IMR-90 (cell line): ENCODE results near the gene RFX6. TPM values are rescaled to one million over a fixed set of nuclear protein-coding genes. Genes with fewer than 3 reads are reported as not detected.

Experiments used
- ATAC-seq: fragments of 200-7000 bp; cut with Tn5 transposase; 2 replicates; pipeline ENCODE4 v1.9.1; 2020; ENCODE audit warnings: low read depth, mild to moderate bottlenecking, moderate library complexity
- BruUV-seq: library from RNA; stranded (reverse); fragments of 400-500 nt; replicated peaks from 2 replicates; lab custom pipeline; 2021; lab: Mats Ljungman, UMichigan
- CTCF ChIA-PET: fragments of 300-600 bp; formaldehyde crosslinking; extraction: SDS; loops from one replicate; lab custom pipeline; 2021; ENCODE audit warnings: antibody characterized with exemption; lab: Yijun Ruan, JAX
- POLR2A ChIA-PET: fragments of 300-600 bp; sonication (Branson Sonifier 250); formaldehyde crosslinking; loops from one replicate; lab custom pipeline; 2022; ENCODE audit warnings: antibody characterized with exemption; ENCODE audit not compliant: unreplicated experiment; lab: Charles Lee
- DNase-seq: peaks from one replicate; pipeline ENCODE4 v3.0.0; 2013
- H2AFZ ChIP-seq: replicated peaks from 2 replicates; pipeline ENCODE3; 2013; ENCODE audit warnings: low read length, mild to moderate bottlenecking; ENCODE audit not compliant: poor library complexity
- H2AK5ac ChIP-seq: 2 replicates; pipeline ENCODE4 v1.6.1; 2013; ENCODE audit warnings: low read depth, low read length, inconsistent platforms
- H2AK9ac ChIP-seq: replicated peaks from 2 replicates; pipeline ENCODE3; 2013; ENCODE audit warnings: mild to moderate bottlenecking, low read depth, low read length, moderate library complexity; ENCODE audit not compliant: poor library complexity
- H2BK120ac ChIP-seq: 2 replicates; pipeline ENCODE4 v1.6.1; 2013; ENCODE audit warnings: low read depth, low read length, inconsistent platforms
- H2BK15ac ChIP-seq: 3 replicates; pipeline ENCODE4 v1.6.1; 2013; ENCODE audit warnings: low read depth, low read length, inconsistent platforms
- H2BK20ac ChIP-seq: 2 replicates; pipeline ENCODE4 v1.6.1; 2013; ENCODE audit warnings: low read depth, mild to moderate bottlenecking, inconsistent platforms, low read length, moderate library complexity
- H2BK5ac ChIP-seq: 2 replicates; pipeline ENCODE4 v1.6.1; 2013; ENCODE audit warnings: mild to moderate bottlenecking, low read depth, low read length, inconsistent platforms; ENCODE audit not compliant: poor library complexity, severe bottlenecking
- H3K14ac ChIP-seq: replicated peaks from 2 replicates; pipeline ENCODE4 v1.6.1; 2013; ENCODE audit warnings: low read depth, low read length, inconsistent platforms
- H3K18ac ChIP-seq: 2 replicates; pipeline ENCODE4 v1.6.1; 2013; ENCODE audit warnings: low read depth, low read length, control low read depth
- H3K23ac ChIP-seq: 2 replicates; pipeline ENCODE4 v1.6.1; 2013; ENCODE audit warnings: low read depth, low read length, inconsistent platforms
- H3K27ac ChIP-seq: 2 replicates; pipeline ENCODE4 v1.5.1; 2013; ENCODE audit warnings: mild to moderate bottlenecking, control low read depth, low read length; ENCODE audit not compliant: insufficient read depth
- H3K27me3 ChIP-seq: 2 replicates; pipeline ENCODE4 v1.6.1; 2013; ENCODE audit warnings: low read length; ENCODE audit not compliant: control insufficient read depth, insufficient read depth
- H3K36me3 ChIP-seq: 2 replicates; pipeline ENCODE4 v1.6.1; 2013; ENCODE audit warnings: low read length, mixed read lengths; ENCODE audit not compliant: control insufficient read depth, insufficient read depth
- H3K4ac ChIP-seq: 2 replicates; pipeline ENCODE4 v1.6.1; 2013; ENCODE audit warnings: low read depth, low read length, inconsistent platforms
- H3K4me1 ChIP-seq: 2 replicates; pipeline ENCODE4 v1.6.1; 2013; ENCODE audit warnings: low read length, mixed read lengths; ENCODE audit not compliant: control insufficient read depth, insufficient read depth
- H3K4me2 ChIP-seq: 2 replicates; pipeline ENCODE4 v1.6.1; 2013; ENCODE audit warnings: low read depth, mild to moderate bottlenecking, control low read depth, low read length, moderate library complexity
- H3K4me3 ChIP-seq: 2 replicates; pipeline ENCODE4 v1.5.1; 2013; ENCODE audit warnings: low read depth, mild to moderate bottlenecking, control low read depth, low read length, moderate library complexity; ENCODE audit not compliant: insufficient read depth
- H3K56ac ChIP-seq: 2 replicates; pipeline ENCODE4 v1.6.1; 2013; ENCODE audit warnings: low read length, inconsistent platforms; ENCODE audit not compliant: insufficient read depth; ENCODE audit errors: extremely low read depth
- H3K79me1 ChIP-seq, 2 experiments: 2 replicates each; pipeline ENCODE4 v1.6.1; 2013; ENCODE audit warnings: low read length in 2 of 2, inconsistent platforms in 1 of 2, low read depth in 1 of 2
- H3K9ac ChIP-seq: 2 replicates; pipeline ENCODE4 v1.6.1; 2013; ENCODE audit warnings: low read depth, low read length, control low read depth
- H3K9me1 ChIP-seq: 2 replicates; pipeline ENCODE4 v1.6.1; 2013; ENCODE audit warnings: low read length, inconsistent platforms; ENCODE audit not compliant: insufficient read depth
- H3K9me3 ChIP-seq: 2 replicates; pipeline ENCODE4 v1.6.1; 2013; ENCODE audit warnings: low read length; ENCODE audit not compliant: control insufficient read depth, insufficient read depth
- H4K20me1 ChIP-seq: 2 replicates; pipeline ENCODE4 v1.6.1; 2013; ENCODE audit warnings: low read length, inconsistent platforms; ENCODE audit not compliant: insufficient read depth
- H4K5ac ChIP-seq: 2 replicates; pipeline ENCODE4 v1.6.1; 2013; ENCODE audit warnings: mild to moderate bottlenecking, low read depth, low read length, control low read depth
- H4K8ac ChIP-seq, 2 experiments: 2 replicates each; pipeline ENCODE4 v1.6.1; 2013; ENCODE audit warnings: low read depth in 2 of 2, low read length in 2 of 2, control low read depth in 1 of 2, inconsistent platforms in 1 of 2
- H4K91ac ChIP-seq: 2 replicates; pipeline ENCODE4 v1.6.1; 2013; ENCODE audit warnings: low read depth, low read length, inconsistent platforms; ENCODE audit not compliant: insufficient read depth
- BHLHE40 ChIP-seq: fragments of 150-350 bp; IDR thresholded peaks from 2 replicates; pipeline ENCODE4 v1.6.1; 2016; ENCODE audit warnings: mild to moderate bottlenecking, low read depth, low read length
- CEBPB ChIP-seq: IDR thresholded peaks from 2 replicates; pipeline ENCODE4 v1.6.1; 2012; ENCODE audit warnings: low read depth, low read length, improper control_type of control experiment
- CTCF ChIP-seq: conservative IDR thresholded peaks from 2 replicates; pipeline ENCODE4 v1.5.1; 2012; ENCODE audit warnings: mild to moderate bottlenecking, low read depth, low read length, improper control_type of control experiment
- ELK1 ChIP-seq: fragments of 150-350 bp; IDR thresholded peaks from 2 replicates; pipeline ENCODE4 v1.6.1; 2016; ENCODE audit warnings: low read depth, mild to moderate bottlenecking, low read length, moderate library complexity, borderline replicate concordance
- MAZ ChIP-seq: IDR thresholded peaks from 2 replicates; pipeline ENCODE4 v1.6.1; 2012; ENCODE audit warnings: low read depth, mild to moderate bottlenecking, low read length, improper control_type of control experiment, moderate library complexity, borderline replicate concordance
- RAD21 ChIP-seq: IDR thresholded peaks from 2 replicates; pipeline ENCODE4 v1.6.1; 2012; ENCODE audit warnings: low read length, improper control_type of control experiment
- SMC3 ChIP-seq: fragments of 150-350 bp; IDR thresholded peaks from 2 replicates; pipeline ENCODE4 v1.6.1; 2016; ENCODE audit warnings: low read depth, mild to moderate bottlenecking, antibody characterized with exemption, low read length, moderate library complexity
- USF2 ChIP-seq: fragments of 150-350 bp; IDR thresholded peaks from 2 replicates; pipeline ENCODE4 v1.6.1; 2017; ENCODE audit warnings: mild to moderate bottlenecking, antibody characterized with exemption, low read length, low read depth
- WGBS, 2 experiments: methylation state at CpG; one replicate each; pipeline versions ENCODE4 v1.1.5 to v1.1.7; 2013; ENCODE audit warnings: missing lambda C conversion rate in 2 of 2; ENCODE audit not compliant: insufficient read length in 1 of 2; ENCODE audit errors: extremely low coverage in 2 of 2; 5-methylcytosine and 5-hydroxymethylcytosine counted together
- dilution Hi-C: fragments of 300-500 bp; cut with HindIII; formaldehyde crosslinking; loops from one replicate; pipeline ENCODE4 v1.14.3; 2018; ENCODE audit warnings: low sequenced_read_pairs; ENCODE audit not compliant: unreplicated experiment
- in situ Hi-C: fragments of 300-500 bp; cut with MboI; formaldehyde crosslinking; loops from 3 replicates; pipeline ENCODE4 v1.14.3; 2019; ENCODE audit warnings: low sequenced_read_pairs, inconsistent platforms, mixed read lengths
- intact Hi-C: fragments of 100-400 bp; cut with micrococcal nuclease; formaldehyde crosslinking; loops from 2 replicates; pipeline ENCODE4 v1.10.0; 2022
- polyA plus RNA-seq, 3 experiments: library from polyadenylated mRNA; depleted of rRNA; stranded (reverse); fragments of >200 nt; gene quantifications; 2 replicates each; pipeline ENCODE4 v1.2.3, GENCODE V29; 2012; ENCODE audit warnings: low replicate concordance in 1 of 3
- total RNA-seq: library from RNA; depleted of rRNA; stranded (reverse); fragments of >200 nt; gene quantifications from 2 replicates; pipeline ENCODE4 v1.2.3, GENCODE V29; 2012

Gene RFX6
- total and polyA plus RNA-seq, 2 of the 4 experiments (the other 2 are of a cell fraction), result not detected

- Histone ChIP-seq H2BK120ac (no peak overlapping the region), H3K4me3 (no peak overlapping the region), H2BK20ac (no peak overlapping the region), H3K18ac (no peak overlapping the region), H4K8ac (no peak overlapping the region), H3K27ac (no peak overlapping the region), H3K4ac (no peak overlapping the region), H3K79me1 (no peaks in the 10 kb centered on the region), H3K27me3 (no peaks in the 10 kb centered on the region), H3K4me2 (no peak overlapping the region), H3K4me1 (no peaks in the 10 kb centered on the region), H3K9me3 (no peaks in the 10 kb centered on the region), H2AFZ (no peak overlapping the region), H3K9me1 (no peaks in the 10 kb centered on the region), H2BK5ac (no peak overlapping the region), H2AK5ac (no peak overlapping the region), H4K20me1 (no peaks in the 10 kb centered on the region), H3K14ac (no peak overlapping the region), H4K5ac (no peak overlapping the region), H3K9ac (no peak overlapping the region), H2AK9ac (no peak overlapping the region), H3K56ac (no peak overlapping the region), H3K23ac (no peak overlapping the region), H2BK15ac (no peak overlapping the region), H4K91ac (no peak overlapping the region), H3K36me3 (no peaks in the 10 kb centered on the region)
- ATAC-seq (peak; percentile 70), DNase-seq (peak; percentile 41)
- TF ChIP-seq ELK1 (no peak), MAZ (no peak), RAD21 (peak; percentile 48), BHLHE40 (no peak), CTCF (peak; percentile 49), CEBPB (no peak), SMC3 (peak; percentile 16; the same call in 1 of the 2 replicates), USF2 (no peak)
- POLR2A ChIA-PET, result no interaction called here
- dilution Hi-C loops (no loop called here), in situ Hi-C loops (no loop called here), intact Hi-C loops (loop anchor here (1.0 kb wide), 1 partner anchor 68 kb away; no protein-coding TSS in a partner anchor)
- BruUV-seq, result no TSS peak
- no CpG with 5 or more reads among the region's 1 CpG for WGBS, 2 experiments
- CTCF ChIA-PET, result interaction anchor here (0.7 to 1.5 kb wide), 3 partner anchors 11 to 79 kb away, joined by 3 read pairs; no protein-coding TSS in a partner anchor
Measured at GRCh38 chr6:116847227-116847626, 29.8 kb upstream of the RFX6 start.
